GM18499 (cell line): ENCODE measurements around the gene ASB15.
"Not testable (repeated sequence)": the region's sequence is repeated elsewhere in the genome, so short reads cannot be mapped to it uniquely, and the experiment has no call there.

Experiments
- ATAC-seq: cut with Tn5 transposase; IDR thresholded peaks from one replicate; pipeline ENCODE4 v1.9.1; 2021; ENCODE audit warnings: moderate number of reproducible peaks; ENCODE audit not compliant: insufficient read depth, unreplicated experiment

The ASB15 gene

DNA sequence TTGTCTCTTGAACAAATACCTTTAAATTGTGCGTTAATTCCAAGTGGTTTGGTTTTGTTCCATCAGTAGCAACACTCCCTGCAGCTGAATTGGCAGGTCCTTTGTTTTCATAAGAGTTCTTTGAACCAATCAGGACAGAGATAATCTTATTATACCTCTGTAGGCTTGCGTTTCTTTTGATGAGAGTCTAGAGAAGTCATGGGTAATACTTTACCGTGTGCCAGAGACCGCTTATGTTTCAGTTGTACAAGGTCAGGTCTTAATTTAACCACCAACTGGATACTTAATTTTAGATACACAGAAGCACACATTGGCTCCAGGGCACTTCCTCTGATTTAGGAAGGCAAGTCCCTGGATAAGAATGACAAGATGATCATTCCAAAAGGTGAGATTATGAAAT is at the start of gene ASB15:
Gene ASB15, plus strand, starts transcription at position 292 of the 400 bp plus-strand sequence. CDS start 12,682 bp downstream, outside the sequence.
- no peak for ATAC-seq

DNA sequence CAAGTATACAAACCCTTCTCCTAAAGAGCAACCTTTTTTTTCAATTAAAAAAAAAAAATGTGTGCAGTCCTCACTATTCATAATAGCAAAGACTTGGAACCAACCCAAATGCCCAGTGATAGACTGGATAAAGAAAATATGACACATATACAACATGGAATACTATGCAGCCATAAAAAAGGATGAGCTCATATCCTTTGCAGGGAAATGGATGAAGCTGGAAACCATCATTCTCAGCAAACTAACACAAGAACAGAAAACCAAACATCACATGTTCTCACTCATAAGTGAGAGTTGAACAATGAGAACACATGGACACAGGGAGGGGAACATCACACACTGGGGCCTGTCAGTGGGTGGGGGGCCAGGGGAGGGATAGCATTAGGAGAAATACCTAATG is 49.5 kb upstream of the ASB15 start:
- not testable (repeated sequence) for ATAC-seq

DNA sequence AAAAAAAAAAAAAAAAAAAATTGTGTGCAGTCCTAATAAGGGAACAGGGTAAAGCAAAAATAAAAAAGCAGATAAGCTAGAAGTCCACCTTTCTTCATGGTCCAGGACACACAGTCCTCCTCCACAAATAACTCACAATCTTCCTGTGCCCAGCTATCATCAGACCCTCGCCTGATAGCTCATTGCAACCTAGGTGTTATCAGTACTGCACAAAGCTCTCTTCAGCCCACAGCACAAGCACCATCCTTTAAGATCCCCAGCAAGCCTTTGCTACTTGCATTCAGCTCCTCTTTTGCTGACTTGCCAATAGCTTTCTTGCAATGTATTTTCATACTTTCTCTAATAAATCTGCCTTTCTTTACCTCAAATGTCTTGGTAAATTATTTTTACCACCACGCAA is 49.0 kb upstream of the ASB15 start:
- ATAC-seq: no peak

DNA sequence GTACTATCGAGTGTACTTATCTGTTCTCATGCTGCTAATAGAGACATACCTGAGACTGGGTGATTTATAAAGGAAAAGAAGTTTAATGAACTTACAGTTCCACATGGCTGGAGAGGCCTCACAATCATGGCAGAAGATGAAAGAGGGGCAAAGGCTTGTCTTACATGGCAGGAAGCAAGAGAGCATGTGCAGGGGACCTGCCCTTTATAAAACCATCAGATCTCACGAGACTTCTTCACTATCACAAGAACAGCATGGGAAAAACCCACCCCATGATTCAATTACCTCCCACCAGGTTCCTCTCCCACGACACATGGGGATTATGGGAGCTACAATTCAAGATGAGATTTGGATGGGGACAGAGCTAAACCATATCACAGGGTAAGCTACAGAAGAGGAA is 48.5 kb upstream of the ASB15 start:
- ATAC-seq: no peak

DNA sequence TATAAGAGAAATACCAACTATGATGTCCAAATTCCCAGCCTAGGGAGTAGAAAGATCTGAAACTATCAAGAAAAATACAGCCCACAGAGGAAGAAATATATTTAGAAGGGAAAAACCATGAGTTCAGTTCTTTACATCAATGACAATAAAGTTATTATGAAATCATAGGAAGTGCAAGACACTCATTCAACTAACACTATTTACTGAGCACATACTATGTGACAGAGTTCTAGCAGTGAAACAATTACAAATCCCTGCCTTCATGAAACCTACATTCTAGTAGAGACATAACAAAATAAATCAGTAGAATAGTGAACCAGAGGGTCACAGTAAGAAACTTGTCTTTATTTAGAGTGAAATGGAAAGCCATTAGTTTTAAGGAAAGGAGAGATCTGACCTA is 46.1 kb upstream of the ASB15 start:
- ATAC-seq: no peak

DNA sequence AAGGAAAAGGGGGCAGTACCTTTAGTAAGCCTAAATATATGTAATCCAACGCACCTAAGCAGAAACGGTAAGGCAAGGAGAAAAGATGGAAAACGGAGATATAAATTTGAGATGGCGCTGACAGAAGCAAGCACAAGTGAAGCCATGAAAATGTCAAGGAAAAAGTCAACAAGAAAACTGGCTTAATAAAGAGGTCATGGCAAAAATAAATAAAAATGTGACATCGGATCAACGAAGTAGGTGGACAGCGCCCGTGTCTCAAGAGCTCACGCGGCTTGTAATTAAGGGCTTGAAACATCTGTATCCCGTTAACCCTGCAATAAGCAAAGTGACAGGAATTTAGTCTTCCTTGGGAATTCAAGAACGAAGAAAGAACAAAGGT is 44.6 kb upstream of the ASB15 start:
- no peak for ATAC-seq

DNA sequence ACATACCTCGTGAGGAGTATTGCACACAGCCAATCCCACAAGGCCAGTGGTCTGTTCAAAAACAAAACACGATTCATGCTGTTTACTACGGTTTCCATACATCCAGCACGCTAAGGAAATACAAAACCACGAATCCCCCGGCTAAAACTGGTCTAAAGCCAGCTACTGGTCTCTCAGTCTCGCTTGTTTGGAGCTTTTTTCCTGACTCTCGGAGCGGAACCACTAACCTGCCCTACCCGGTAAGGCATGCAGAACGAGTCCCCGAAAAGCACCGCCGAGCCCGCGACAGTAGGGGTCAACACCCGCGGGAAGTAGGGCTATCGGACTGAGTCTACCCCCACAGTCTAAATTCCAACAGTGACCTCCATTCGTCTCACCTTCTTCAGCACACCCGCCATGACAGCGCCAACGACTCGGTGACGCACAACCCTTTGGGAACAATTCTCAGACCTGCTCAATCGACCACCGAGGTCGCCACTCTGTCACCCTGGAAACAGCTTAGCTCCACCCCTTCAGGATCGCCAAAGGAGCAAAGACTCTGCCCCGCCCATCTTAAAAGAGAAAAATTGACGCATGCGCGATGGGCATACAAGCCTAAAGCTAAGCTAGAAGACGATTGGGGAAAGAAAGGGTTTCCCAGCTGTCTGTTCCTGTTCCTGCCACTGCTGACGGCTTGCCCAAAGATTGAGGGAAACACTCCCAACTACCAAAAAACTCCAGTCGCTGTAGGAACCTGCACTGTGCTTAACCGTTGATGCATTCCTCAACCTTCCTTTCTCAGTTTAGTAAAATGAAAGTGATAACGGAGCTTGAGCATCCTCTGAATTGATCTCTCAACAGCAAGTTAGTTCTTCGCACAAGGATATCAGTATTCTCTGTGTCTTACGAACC is 44.0 kb upstream of the ASB15 start, which contains the start of gene NDUFA5:
Gene NDUFA5, minus strand, starts transcription at position 421 of the 891 bp plus-strand sequence. Its CDS starts 23 bp downstream, at position 398.
- ATAC-seq: peak; percentile 91

DNA sequence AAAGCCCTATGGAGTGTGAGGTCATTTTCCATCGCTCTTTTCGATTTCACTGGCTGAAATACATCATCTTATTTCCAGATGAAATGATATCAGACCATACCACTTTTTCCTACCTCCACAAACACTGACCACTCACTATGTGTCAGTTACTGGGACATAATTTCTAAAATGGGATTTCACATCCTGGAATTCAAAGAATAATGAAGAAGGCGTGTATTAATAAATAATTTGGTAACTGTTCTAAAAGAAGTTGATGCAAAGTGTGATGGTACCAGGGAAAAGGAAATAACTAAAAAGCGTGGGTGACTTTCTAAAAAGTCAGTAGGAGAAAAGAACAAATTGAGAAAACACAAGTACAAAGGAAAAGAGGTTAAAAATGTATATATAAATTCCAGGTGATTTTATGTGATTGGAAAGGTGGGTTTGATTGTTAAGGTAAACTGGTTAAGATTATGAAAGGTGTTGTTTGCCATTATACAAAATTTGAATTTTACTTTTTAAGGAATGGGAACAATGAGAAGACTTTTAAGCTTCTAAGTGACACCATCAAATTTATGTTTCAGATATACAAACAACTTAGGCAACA is 43.2 kb upstream of the ASB15 start:
- no peak for ATAC-seq

DNA sequence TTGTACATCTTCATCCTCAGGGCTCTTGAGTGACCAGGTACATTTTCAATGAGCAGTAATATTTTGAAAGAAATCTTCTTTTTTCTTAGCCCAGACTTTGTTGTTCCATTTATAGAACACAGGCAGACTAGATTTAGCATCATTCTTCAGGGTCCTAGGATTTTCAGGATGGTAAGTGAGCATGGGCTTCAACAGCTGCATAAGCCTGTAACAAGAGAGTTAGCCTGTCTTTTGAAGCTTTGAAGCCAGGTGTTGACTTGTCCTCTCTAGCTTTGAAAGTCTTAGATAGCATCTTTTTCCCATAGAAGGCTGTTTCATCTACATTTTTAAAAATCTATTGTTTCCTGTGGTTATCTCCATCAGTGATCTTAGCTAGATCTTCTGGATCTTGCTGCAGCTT is 39.5 kb upstream of the ASB15 start:
- ATAC-seq: no peak

DNA sequence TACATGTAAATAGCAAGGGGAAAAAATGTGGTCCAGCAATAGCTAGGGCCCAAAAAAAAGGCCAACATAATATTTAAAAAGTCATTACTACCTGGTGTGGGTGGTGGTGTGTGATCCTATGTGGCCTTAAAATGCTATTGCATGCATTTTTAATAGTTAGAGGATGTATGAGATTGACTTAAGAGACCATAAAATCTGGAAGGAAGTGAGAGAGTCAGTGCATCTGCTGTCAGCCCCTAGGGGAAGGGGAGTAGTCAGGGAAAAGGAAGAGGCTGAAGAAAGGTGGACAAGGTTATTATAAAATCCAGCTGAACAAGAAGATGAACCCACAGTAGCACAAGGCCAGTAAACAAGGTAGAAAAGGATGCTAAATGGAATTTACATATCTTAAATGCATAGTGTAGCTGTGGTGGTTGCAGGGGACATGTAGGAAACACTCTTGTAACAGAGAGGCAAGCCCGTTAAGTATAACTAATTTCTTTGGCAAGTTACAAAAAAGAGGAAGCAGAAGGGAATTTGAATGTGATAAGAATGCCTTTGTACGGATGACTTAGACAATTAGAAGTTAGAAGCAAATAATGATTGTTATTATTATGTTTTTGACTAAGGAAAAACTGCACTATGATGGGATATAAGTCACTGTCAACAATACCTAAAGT is 32.1 kb upstream of the ASB15 start:
- ATAC-seq: no peak

DNA sequence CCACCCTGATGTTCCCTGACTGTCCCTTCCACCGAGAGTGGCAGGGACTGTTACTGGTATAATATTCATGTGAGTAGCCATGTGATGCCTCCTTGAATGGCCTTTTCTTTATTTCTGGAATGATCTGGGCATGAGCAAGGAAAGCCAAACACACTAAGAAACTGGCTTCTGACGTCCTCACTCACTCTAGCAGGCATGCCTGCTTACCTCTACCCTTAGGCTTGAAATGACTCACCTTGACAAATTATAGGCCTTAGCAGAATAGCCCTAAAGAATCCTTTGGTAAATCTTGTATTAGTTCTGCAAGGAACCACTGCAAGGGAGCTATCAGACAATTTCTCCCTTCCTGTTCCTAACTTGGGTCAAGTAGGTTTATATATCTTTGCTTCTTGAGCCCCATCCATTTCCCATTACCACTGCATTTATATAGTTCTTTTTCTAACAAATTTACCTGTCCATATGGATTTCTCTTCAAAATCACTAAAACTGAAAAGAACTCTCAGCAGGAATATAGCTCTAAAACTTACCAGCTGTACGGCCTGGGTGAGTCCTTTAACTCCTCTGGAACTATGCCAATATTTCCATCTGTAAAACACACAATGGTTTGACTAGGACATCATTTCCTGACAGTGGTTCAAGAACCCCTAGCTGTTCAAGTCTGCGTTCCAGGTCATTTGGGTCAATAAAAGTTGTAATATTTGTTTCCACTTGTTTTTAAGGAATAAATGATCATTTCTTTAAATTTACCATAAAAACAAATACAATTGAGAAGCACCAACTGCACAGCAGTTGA is 31.0 kb upstream of the ASB15 start:
- ATAC-seq: no peak

DNA sequence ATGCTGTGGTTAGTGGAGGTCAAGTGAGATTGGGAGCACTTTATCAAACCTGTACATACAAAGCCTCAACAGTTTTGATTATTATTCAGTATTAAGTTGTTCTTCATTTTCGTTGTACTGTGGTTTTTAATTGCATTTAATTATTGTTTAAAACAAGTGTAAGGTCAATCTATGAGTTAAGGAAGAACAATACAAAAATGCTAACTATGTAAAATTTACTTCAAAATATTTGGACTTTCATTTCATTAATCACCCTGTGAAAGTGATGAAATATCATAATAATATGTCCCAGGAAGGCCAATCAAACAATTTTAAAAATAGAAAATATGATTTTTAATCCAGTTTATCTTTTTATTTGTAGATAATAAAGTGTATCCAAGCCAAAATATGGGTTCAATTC is 30.4 kb upstream of the ASB15 start:
- ATAC-seq: no peak

DNA sequence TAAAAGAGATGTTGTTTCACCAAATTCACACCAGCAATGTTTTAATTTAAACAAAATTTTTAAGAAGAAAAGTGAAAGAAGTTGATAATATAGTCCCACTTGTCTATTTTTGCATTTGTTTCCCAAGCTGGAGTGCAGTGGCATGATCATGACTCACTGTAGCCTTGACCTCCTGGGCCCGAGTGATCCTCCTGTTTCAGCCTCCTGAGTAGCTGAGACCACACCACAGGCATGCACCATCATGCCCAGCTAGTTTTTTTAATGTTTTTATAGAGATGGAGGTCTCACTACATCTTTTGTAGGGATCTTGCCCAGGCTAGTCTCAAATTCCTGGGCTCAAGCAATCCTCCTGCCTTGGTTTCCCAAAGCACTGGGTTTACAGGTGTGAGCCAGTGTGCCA is 29.9 kb upstream of the ASB15 start:
- ATAC-seq: no peak

DNA sequence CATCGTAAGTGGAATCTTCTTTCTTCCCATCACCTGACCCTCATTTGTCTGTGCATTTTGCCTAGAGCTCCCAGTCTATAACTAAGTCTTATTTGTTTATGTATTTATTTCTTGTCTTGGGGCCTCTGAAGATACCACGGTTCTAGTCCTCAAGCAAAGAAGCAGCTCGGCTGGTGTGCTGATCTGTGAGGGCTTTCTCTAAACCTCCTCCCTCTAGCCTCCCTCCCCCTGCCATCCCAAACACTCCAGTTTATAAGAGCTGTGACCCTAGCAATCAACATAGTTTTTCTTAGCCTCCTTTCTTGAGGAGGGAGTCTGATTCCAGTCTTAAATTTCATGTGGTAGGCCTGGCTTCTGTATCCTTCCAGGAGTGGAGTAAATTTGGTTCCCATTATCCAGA is 28.3 kb upstream of the ASB15 start:
- no peak for ATAC-seq

DNA sequence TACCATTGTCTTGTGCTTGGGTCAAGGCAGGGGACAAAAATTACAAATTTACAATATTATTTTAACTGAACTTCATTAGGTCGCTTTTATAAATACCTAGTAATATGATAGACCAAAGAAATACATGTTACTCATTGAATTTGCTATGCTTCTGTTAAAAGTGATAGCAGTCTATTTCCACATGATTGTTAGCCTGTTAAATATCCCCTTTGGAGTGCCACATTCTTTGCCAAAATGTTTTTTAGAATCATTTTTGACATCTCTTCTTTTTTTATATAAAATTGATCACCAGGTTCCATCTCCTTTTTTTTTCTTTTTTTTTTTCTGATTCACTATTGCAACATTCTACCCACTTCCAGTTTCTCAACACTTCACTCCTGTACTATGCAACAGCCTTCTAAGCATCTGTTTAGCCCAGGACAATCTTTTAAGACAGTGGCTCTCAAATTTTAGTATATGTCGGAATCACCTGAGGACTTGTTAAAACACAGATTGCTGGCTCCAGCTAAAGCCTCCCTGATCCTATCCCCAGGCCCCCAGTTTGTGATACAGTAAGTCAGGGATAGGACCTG is 27.6 kb upstream of the ASB15 start:
- no peak for ATAC-seq

DNA sequence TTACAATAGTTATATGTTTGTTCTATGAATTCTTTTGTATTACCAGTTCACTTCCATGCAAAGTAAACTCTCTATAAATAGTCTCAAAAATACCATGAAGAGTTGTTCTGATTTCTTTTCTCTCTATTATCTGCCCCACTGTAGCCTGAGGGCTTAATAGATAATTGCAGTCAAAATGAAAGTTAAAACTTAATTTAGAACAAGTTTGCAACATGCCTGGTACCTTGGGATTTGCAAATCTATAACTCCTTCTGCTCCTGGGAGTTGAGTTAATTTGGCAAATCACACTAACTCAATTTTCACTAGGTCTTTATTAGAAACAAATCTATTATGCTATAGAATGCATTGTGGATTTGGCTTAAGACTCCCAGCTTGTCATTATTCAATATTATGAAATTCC is 22.2 kb upstream of the ASB15 start:
- no peak for ATAC-seq

DNA sequence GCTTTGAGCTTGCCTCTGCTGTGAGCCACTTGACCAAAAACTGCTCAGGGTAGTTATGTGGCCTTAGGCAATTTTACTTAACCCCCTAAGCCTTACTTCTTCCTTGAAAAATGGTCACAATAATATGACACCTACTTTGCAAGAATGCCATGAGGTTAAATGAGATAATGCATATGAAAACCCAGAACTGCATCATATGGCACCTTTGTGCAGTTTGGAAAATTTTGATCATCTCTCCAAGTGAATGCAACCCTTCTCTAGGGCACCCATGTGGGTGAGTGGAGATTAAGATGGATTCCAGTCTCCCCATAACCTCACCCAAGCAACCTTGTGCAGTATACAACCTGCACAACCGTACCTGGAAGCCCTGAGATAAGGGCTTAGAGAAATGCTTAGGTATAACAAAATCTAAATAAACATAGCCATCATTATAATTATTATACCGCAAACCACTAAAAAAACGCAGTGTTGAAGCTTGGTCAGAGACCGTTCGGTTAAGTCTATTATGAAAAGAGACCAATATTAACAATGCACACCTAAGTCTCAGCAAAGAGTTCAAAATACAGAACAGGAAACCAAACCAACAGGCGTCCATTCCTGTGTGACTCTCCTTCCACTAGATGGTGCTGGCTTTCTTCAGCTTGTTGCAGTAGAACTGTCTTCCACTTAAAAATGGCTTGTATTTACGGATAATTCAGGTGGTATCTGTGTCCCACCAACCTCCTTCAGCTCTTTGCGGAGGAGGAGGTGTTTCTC is 21.0 kb upstream of the ASB15 start:
- no peak for ATAC-seq

DNA sequence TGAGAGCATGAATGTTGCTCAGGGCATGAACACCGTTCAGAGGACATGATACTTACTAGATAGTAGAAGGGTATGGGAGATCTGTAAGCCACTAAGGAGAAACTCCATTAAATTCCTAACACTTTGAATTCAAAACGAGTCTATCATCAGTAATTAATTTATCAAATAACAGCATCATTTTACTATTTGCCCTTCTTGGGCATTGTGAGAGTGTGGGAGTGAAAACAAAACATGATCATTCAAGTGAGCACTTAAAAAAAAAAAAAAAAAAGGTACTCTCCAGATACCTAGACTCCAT is 20.5 kb upstream of the ASB15 start:
- no peak for ATAC-seq

DNA sequence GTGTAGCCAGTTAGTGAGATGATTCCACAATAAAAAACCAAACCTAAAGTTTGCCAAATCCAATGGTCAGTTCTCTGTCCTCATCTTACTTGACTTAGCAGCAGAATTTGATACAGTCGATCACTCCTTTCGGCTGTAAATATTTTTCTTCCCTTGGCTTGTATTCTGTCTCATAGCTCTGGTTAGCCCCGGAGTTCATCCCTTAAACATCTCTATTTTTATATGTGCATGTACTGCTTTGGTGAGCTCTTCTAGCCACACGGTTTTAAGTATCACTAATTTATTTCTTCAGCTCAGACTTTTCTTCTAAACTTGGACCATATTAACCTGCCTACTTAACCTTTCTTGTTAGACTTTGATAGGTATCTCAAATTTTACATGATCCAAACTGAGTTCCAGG is 17.8 kb upstream of the ASB15 start:
- no peak for ATAC-seq

DNA sequence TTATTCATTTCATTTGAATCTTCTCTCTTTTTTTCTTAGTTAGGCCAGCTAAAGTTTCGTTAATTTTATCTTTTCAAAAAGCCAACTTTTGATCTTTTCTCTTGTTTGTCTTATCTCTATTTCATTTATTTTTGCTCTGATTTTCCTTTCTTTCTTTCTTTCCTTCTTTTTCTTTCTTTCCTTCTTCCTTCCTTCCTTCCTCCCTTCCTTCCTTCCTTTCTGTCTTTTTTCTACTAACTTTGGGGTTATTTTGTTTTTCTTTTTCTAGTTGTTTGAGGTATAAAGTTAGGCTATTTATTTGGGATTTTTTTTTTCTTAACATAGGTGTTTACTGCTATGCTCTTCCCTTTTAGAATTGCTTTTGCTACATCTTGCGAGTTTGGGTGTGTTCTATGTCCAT is 13.2 kb upstream of the ASB15 start:
- no peak for ATAC-seq
